Right cardiac atrium (tissue), 5 donors: ENCODE measurements around the gene EFNA3. TPM values are rescaled to one million over a fixed set of nuclear protein-coding genes. Genes with fewer than 3 reads are reported as not detected.

Source experiments
- polyA plus RNA-seq: library from polyadenylated mRNA; stranded (reverse); fragments of 200-250 nt; gene quantifications from one replicate; pipeline ENCODE4 v1.2.3, GENCODE V29; 2013
- total RNA-seq, 4 donors: library from RNA; stranded (reverse); fragmentation: NEBNext Ultra II Directional; extraction: Animal tissue kit (Norgen Biotek cat#: 25700); gene quantifications; one replicate each; pipeline ENCODE4 v1.2.1, GENCODE V29; 2021
- donor health status: healthy with polysubstance abuse.
- donor health status: DM: no; HTN: yes; CAD: no.
- donor health status: DM: no; HTN: no; CAD: no.
- donor health status: DM: no; HTN: yes; CAD: no; lungs with severe emphysema.
- donor health status: DM: yes; HTN: yes; CAD: no.

EFNA3 gene
- total and polyA plus RNA-seq, 5 donors, result 0.78 to 1.9 (median 1.2) TPM

Other genes starting within 250 kb of the EFNA3 start
- 1 to 10 TPM; 2.4 to 3.8 (median 3.4) TPM for gene KCNN3, start 208.6 kb upstream of the EFNA3 start, total RNA-seq
- 1.2 TPM for gene KCNN3, start 208.6 kb upstream of the EFNA3 start, polyA plus RNA-seq
- 10 to 100 TPM; 51.5 to 74.3 (median 61.8) TPM for gene PMVK, start 142.1 kb upstream of the EFNA3 start, total RNA-seq
- gene PMVK, start 142.1 kb upstream of the EFNA3 start, polyA plus RNA-seq, result 74.0 TPM
- gene PBXIP1, start 122.7 kb upstream of the EFNA3 start, total RNA-seq, result 100 to 1,000 TPM in 1 of 4 donors, 10 to 100 TPM in 3; 84.8 to 104 (median 90.1) TPM
- 82.9 TPM for gene PBXIP1, start 122.7 kb upstream of the EFNA3 start, polyA plus RNA-seq
- 10 to 100 TPM; 14.6 to 22.0 (median 18.6) TPM for gene PYGO2, start 117.1 kb upstream of the EFNA3 start, total RNA-seq
- 14.3 TPM for gene PYGO2, start 117.1 kb upstream of the EFNA3 start, polyA plus RNA-seq
- 10 to 100 TPM; 63.2 to 81.7 (median 71.4) TPM for gene SHC1, start 108.1 kb upstream of the EFNA3 start, total RNA-seq
- 37.9 TPM for gene SHC1, start 108.1 kb upstream of the EFNA3 start, polyA plus RNA-seq
- gene CKS1B, start 104.2 kb upstream of the EFNA3 start, total RNA-seq, result 10 to 100 TPM; 19.9 to 28.1 (median 23.4) TPM
- 28.9 TPM for gene CKS1B, start 104.2 kb upstream of the EFNA3 start, polyA plus RNA-seq
- 10 to 100 TPM; 22.8 to 32.7 (median 25.2) TPM for gene FLAD1, start 95.5 kb upstream of the EFNA3 start, total RNA-seq
- gene FLAD1, start 95.5 kb upstream of the EFNA3 start, polyA plus RNA-seq, result 25.3 TPM
- gene LENEP, start 85.3 kb upstream of the EFNA3 start, total RNA-seq, result not detected
- gene LENEP, start 85.3 kb upstream of the EFNA3 start, polyA plus RNA-seq, result not detected
- 10 to 100 TPM; 40.3 to 66.6 (median 52.7) TPM for gene ZBTB7B, start 76.0 kb upstream of the EFNA3 start, total RNA-seq
- 41.7 TPM for gene ZBTB7B, start 76.0 kb upstream of the EFNA3 start, polyA plus RNA-seq
- under 1 TPM in 3 of 4 donors, not detected in 1; 0.25 to 0.33 (median 0.32) TPM for gene DCST2, start 45.1 kb upstream of the EFNA3 start, total RNA-seq
- 0.23 TPM for gene DCST2, start 45.1 kb upstream of the EFNA3 start, polyA plus RNA-seq
- not detected for gene DCST1, start 45.0 kb upstream of the EFNA3 start, total RNA-seq
- not detected for gene DCST1, start 45.0 kb upstream of the EFNA3 start, polyA plus RNA-seq
- gene ADAM15, start 27.5 kb upstream of the EFNA3 start, total RNA-seq, result 100 to 1,000 TPM in 1 of 4 donors, 10 to 100 TPM in 3; 51.2 to 106 (median 63.6) TPM
- gene ADAM15, start 27.5 kb upstream of the EFNA3 start, polyA plus RNA-seq, result 68.4 TPM
- gene EFNA4, start 15.1 kb upstream of the EFNA3 start, total RNA-seq, result 1 to 10 TPM; 3.3 to 4.2 (median 3.7) TPM
- gene EFNA4, start 15.1 kb upstream of the EFNA3 start, polyA plus RNA-seq, result 3.0 TPM
- 10 to 100 TPM; 25.4 to 41.4 (median 36.4) TPM for gene EFNA1, start 49.0 kb downstream of the EFNA3 start, total RNA-seq
- 28.8 TPM for gene EFNA1, start 49.0 kb downstream of the EFNA3 start, polyA plus RNA-seq
- gene SLC50A1, start 57.0 kb downstream of the EFNA3 start, total RNA-seq, result 10 to 100 TPM in 2 of 4 donors, 1 to 10 TPM in 2; 8.1 to 10.1 (median 9.3) TPM
- gene SLC50A1, start 57.0 kb downstream of the EFNA3 start, polyA plus RNA-seq, result 13.6 TPM
- gene DPM3, start 61.7 kb downstream of the EFNA3 start, total RNA-seq, result 10 to 100 TPM; 71.2 to 81.6 (median 74.6) TPM
- 186 TPM for gene DPM3, start 61.7 kb downstream of the EFNA3 start, polyA plus RNA-seq
- 100 to 1,000 TPM; 122 to 150 (median 130) TPM for gene KRTCAP2, start 94.5 kb downstream of the EFNA3 start, total RNA-seq
- 217 TPM for gene KRTCAP2, start 94.5 kb downstream of the EFNA3 start, polyA plus RNA-seq
- under 1 TPM; 0.17 to 0.37 (median 0.26) TPM for gene TRIM46, start 95.0 kb downstream of the EFNA3 start, total RNA-seq
- gene TRIM46, start 95.0 kb downstream of the EFNA3 start, polyA plus RNA-seq, result 0.18 TPM
- gene THBS3, start 129.1 kb downstream of the EFNA3 start, total RNA-seq, result 10 to 100 TPM; 16.5 to 33.4 (median 20.1) TPM
- 19.6 TPM for gene THBS3, start 129.1 kb downstream of the EFNA3 start, polyA plus RNA-seq
- gene MTX1, start 129.9 kb downstream of the EFNA3 start, total RNA-seq, result 10 to 100 TPM; 20.1 to 24.3 (median 21.1) TPM
- gene MTX1, start 129.9 kb downstream of the EFNA3 start, polyA plus RNA-seq, result 31.9 TPM
- 10 to 100 TPM; 14.2 to 22.3 (median 15.8) TPM for gene ENTREP3, start 176.6 kb downstream of the EFNA3 start, total RNA-seq
- 9.4 TPM for gene ENTREP3, start 176.6 kb downstream of the EFNA3 start, polyA plus RNA-seq
- gene SCAMP3, start 183.5 kb downstream of the EFNA3 start, total RNA-seq, result 10 to 100 TPM; 50.3 to 65.2 (median 54.9) TPM
- gene SCAMP3, start 183.5 kb downstream of the EFNA3 start, polyA plus RNA-seq, result 59.3 TPM
- gene CLK2, start 194.7 kb downstream of the EFNA3 start, total RNA-seq, result 10 to 100 TPM; 19.4 to 26.2 (median 22.5) TPM
- 21.8 TPM for gene CLK2, start 194.7 kb downstream of the EFNA3 start, polyA plus RNA-seq
- 1 to 10 TPM in 2 of 4 donors, under 1 TPM in 2; 0.92 to 1.4 (median 1.1) TPM for gene HCN3, start 198.6 kb downstream of the EFNA3 start, total RNA-seq
- gene HCN3, start 198.6 kb downstream of the EFNA3 start, polyA plus RNA-seq, result 0.77 TPM
- not detected for gene PKLR, start 222.6 kb downstream of the EFNA3 start, total RNA-seq
- gene PKLR, start 222.6 kb downstream of the EFNA3 start, polyA plus RNA-seq, result not detected
- gene FDPS, start 230.0 kb downstream of the EFNA3 start, total RNA-seq, result 100 to 1,000 TPM in 2 of 4 donors, 10 to 100 TPM in 2; 78.9 to 113 (median 99.1) TPM
- 103 TPM for gene FDPS, start 230.0 kb downstream of the EFNA3 start, polyA plus RNA-seq
- 10 to 100 TPM; 20.8 to 29.7 (median 24.5) TPM for gene RUSC1, start 242.1 kb downstream of the EFNA3 start, total RNA-seq
- 23.2 TPM for gene RUSC1, start 242.1 kb downstream of the EFNA3 start, polyA plus RNA-seq